HG02938 (cell line): ENCODE results near the gene SLC7A9.

Experiments
- ATAC-seq: cut with Tn5 transposase; IDR thresholded peaks from one replicate; pipeline ENCODE4 v1.9.1; 2021; ENCODE audit warnings: mild to moderate bottlenecking, moderate library complexity; ENCODE audit not compliant: unreplicated experiment

SLC7A9 gene

GRCh38 chr19:32829345-32829896, 40.1 kb downstream of the SLC7A9 start:
- ATAC-seq = no peak

DNA sequence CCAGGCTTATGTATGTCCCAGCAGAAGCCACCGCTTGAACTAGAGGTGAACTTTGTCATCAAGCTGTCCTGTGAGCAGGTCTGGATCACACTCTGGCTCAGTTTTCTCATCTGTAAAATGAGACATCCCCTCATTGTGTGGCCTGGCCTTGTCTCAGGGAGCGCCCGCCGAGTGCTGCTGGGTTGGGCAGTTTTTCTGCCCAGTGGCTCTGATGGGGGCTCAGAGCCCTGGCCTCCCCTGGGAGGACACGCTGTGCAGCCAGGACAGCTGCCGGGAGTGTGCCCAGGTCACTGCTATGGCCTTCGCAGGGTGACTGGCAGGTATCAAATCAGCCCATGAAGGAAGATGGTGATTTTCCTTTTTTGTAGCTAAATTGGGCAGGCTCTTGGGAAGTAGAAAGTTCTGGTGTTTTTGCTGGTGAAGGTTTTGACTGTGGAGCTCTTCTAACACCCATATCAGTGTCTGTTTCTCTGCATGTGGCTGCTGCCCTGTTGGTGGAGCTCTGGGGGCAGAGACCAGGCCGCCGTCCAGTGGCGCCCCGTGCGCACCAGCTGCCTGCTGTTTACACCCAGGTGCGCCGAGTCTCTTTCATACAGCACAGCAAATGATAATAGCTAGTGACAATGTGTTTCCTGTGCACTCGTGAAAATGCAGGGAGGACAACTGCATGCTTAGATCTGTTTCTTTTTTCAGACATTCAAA, 40.8 kb downstream of the SLC7A9 start:
- ATAC-seq = no peak

GRCh38 chr19:32828139-32828538, 41.4 kb downstream of the SLC7A9 start:
- ATAC-seq = no peak

GRCh38 chr19:32824916-32825608, 44.5 kb downstream of the SLC7A9 start:
- no peak for ATAC-seq

GRCh38 chr19:32824191-32824751, 45.3 kb downstream of the SLC7A9 start:
- no peak for ATAC-seq

GRCh38 chr19:32823747-32824102, 45.8 kb downstream of the SLC7A9 start:
- ATAC-seq = no peak

DNA sequence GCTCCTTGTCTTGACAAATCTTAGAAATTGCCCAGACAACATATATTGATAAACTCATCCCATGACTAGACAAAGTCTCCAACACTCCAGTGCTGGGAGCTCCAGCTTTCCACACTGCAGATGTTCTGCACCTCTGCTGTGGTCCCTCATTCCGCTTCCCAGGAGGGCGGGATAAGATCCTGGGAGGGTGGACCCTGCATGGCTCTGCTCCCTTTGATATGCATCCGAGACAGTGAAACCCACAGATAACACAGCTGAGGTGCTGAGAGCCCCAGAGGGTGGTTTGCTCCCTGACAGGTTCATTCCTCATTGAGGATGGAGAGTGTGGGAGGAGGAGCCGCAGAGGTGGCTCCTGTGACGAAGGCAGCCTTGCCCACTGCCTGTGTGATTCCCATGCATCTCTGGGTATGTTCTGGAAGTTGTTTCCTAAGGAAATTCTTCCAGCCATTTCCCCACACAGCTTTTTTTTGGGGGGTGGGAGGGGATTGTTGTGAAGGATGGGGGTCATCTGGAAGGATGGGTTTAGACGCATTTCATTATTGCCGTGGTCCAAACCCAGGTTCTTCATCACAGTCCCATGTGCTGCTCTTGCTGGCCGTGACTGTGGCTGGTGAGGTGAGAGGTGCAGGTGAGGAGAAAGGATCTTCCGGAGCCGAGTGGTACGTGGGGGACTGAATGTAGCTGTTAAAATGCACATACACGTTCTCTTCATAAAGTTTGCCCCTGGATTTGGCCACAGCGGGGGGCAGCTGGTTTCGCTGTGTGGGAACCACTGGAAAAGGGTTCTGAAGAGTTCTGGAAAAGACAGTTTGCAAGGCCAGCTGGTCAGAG, 46.4 kb downstream of the SLC7A9 start:
- ATAC-seq = no peak

DNA sequence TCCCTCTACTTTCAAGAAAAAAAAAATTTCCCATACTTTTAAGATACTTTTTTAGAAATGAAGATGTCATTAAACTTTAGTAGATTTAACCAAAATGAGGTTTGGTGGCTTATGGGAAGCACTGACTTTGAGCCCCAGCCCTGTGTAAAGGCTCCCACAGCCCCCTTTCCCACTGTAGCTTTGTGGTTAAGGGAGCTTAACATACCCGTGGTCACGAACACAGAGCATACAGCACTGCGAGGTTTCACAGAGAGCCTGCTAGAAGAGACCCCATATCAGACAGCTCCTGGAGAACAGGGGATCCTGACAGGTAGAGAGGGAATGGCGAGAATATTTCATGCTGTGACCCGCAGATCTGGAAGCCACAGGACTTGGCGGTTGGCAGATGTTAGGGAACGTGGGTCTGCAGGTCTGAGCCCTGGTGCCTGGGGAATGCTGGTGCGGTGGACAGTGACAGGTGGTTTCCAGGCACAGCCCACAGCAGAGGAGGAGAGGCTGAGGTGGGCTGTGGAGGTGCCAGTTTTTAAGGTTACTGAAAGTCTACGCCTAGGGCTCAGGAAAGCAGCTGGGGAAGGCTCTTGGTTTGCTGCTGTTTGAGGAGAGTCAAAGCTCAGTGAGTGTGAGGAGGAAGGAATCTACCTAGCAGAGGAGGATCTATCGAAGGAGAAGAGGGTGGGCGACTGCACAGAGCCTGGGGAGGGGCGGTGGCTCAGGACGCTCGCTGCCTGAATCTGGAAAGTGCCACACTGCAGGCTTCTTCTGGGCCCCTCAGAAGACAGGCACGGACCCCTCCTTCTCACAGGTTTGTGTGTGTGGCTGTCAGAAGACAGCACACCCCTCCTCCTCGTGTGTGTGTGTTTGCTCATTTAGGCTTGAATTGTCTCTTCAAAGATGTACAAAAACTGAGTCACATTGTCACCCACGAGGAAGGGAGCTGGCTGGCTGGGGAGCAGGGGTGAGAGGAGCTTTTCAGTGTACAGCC, 49.9 kb downstream of the SLC7A9 start:
- ATAC-seq = no peak

GRCh38 chr19:32818536-32818935, 51.0 kb downstream of the SLC7A9 start:
- ATAC-seq = no peak

DNA sequence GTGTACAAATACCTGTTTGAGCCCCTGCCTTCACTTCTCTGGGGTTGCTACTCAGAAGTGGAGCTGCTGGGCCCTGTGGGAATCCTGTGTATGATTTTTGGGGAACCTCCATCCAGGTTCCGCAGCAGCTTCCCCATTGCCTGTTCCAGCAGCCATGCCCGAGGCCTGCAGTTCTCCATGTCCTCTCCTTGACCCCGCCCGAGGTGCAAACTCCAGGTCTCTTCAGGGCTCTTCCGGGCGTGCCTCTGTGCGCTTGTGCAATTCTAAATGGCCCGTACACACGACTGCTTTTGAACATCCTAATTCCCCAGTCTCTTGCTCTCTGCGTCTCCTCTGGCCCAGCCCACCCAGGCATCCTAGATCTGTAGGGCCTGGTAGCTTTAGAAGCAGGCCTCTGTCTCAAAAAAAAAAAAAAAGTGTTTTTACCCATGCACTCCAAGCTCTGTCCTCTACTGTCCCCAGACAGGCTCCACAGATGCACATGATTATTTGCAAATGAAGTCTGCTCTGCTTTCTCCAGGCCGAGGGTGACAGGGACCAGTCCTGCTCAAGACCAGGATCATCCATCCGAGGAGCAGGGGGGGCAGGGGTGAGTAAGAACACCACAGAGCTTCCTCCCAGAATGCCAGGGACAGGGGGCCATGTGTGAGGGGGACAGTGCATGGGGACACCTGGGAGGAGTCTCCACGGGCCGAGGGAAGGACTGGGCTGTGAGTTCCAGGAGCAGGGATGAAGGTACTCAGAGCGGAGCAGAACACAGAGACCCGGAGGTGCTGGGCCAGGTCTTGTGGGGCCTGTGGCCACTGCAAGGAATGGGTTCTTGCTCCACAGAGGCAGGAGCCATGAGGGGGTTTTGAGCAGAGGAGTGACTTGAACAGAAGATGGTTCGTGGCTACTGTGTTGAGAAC, 51.7 kb downstream of the SLC7A9 start:
- ATAC-seq = no peak

GRCh38 chr19:32816555-32817099, 52.9 kb downstream of the SLC7A9 start:
- ATAC-seq = no peak

DNA sequence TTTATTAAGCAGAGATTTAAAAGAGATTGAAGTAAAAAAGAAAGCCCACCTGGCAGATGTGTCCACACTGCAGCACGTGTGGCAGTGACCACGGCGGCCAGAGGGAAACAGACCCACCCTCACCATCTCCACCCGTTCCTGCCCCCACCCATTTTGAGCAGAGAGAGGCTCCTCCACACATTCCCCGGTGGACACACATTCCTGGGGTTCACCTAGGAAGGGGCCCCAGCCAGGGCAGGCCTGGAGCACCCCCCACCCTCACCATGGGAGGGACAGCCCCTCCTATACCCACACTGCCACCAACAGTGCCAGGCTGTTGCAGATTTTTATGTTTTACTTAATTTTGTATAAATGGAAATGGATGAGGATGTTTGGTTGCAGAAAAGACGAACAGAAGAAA, 54.9 kb downstream of the SLC7A9 start:
- ATAC-seq = no peak

- no peak for ATAC-seq
Measured at GRCh38 chr19:32813862-32814425, 55.6 kb downstream of the SLC7A9 start.

GRCh38 chr19:32812571-32812970, 57.0 kb downstream of the SLC7A9 start:
- no peak for ATAC-seq

- no peak for ATAC-seq
Measured at GRCh38 chr19:32812036-32812435, 57.5 kb downstream of the SLC7A9 start.

- ATAC-seq = no peak
Measured at GRCh38 chr19:32811151-32811550, 58.4 kb downstream of the SLC7A9 start.

DNA sequence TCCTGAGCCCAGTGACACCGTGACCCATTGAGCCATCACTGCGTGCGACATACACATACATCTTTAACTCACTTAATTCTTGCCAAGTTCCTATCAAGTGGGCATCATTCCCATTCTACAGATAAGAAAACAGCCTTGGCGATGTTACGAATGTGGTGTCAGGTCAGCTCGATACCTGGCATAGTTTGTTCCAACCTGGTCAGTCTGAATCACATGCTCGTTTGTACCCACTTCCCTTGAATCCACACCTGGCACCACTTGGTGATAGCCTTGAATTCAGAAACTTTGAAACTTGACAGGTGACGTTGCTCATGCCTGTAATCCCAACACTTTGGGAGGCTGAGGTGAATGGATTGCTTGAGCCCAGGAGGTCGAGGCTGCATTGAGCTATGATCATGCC, 59.1 kb downstream of the SLC7A9 start:
- no peak for ATAC-seq

- no peak for ATAC-seq
Measured at GRCh38 chr19:32809754-32810153, 59.8 kb downstream of the SLC7A9 start.
